Endothelial cell of umbilical vein (primary cell): ENCODE data around the gene SYN1. TPM values are rescaled to one million over a fixed set of nuclear protein-coding genes. Genes with fewer than 3 reads are reported as not detected.

Experiments used
- BruUV-seq: library from RNA; stranded (reverse); fragments of 400-500 nt; replicated peaks from 2 replicates; lab custom pipeline; 2021; lab: Mats Ljungman, UMichigan
- CTCF ChIA-PET: fragments of 300-600, 350-600 bp; sonication (Branson Sonifier 250); formaldehyde crosslinking; loops from one replicate; lab custom pipeline; 2021; ENCODE audit warnings: antibody characterized with exemption, inconsistent platforms; lab: Charles Lee
- POLR2A ChIA-PET: fragments of 300-600, 350-600 bp; sonication (Branson Sonifier 250); formaldehyde crosslinking; loops from one replicate; lab custom pipeline; 2021; ENCODE audit warnings: antibody characterized with exemption, inconsistent platforms; lab: Charles Lee
- DNase-seq: peaks from one replicate; pipeline ENCODE4 v3.0.0-alpha.2; 2011; ENCODE audit warnings: low read depth, low spot score
- FAIRE-seq: peaks from 2 replicates; lab custom pipeline; 2011; peaks lifted over from hg19 to GRCh38; lab: Jason Lieb, UNC
- H2AFZ ChIP-seq: 2 replicates; pipeline ENCODE4 v1.6.0; 2012; ENCODE audit warnings: low read depth, low read length, control low read depth, inconsistent platforms
- H3K27ac ChIP-seq: 2 replicates; pipeline ENCODE4 v1.5.1; 2011; ENCODE audit warnings: low read depth, mild to moderate bottlenecking, control low read depth, low read length, moderate library complexity; ENCODE audit not compliant: insufficient read depth
- H3K27me3 ChIP-seq, 2 experiments: 2 replicates each; pipeline versions ENCODE4 v1.6.0 to v1.6.1; 2011; ENCODE audit warnings: low read length in 2 of 2, mixed read lengths in 1 of 2; ENCODE audit not compliant: control insufficient read depth in 2 of 2, insufficient read depth in 2 of 2
- H3K36me3 ChIP-seq, 2 experiments: 2 replicates in 1 of 2; 3 replicates in 1 of 2; pipeline ENCODE4 v1.5.1; 2011; ENCODE audit warnings: low read length in 2 of 2, mild to moderate bottlenecking in 1 of 2, moderate library complexity in 1 of 2; ENCODE audit not compliant: control insufficient read depth in 2 of 2, insufficient read depth in 2 of 2; ENCODE audit errors: extremely low read depth in 1 of 2
- H3K4me1 ChIP-seq: 3 replicates; pipeline ENCODE4 v1.5.1; 2011; ENCODE audit warnings: mild to moderate bottlenecking, low read length; ENCODE audit not compliant: control insufficient read depth, insufficient read depth; ENCODE audit errors: extremely low read depth
- H3K4me2 ChIP-seq: 2 replicates; pipeline ENCODE4 v1.6.1; 2011; ENCODE audit warnings: low read length, control low read depth, mixed read lengths; ENCODE audit not compliant: insufficient read depth
- H3K4me3 ChIP-seq, 3 experiments: fragments of 200-600 bp in 1 of 3; sonication (generic), shearing (Covaris generic) in 1 of 3; replicated peaks in 1 of 3; 2 replicates each; pipeline ENCODE4 v1.5.1; 2011 to 2016; ENCODE audit warnings: control low read depth in 3 of 3, low read length in 3 of 3, mild to moderate bottlenecking in 2 of 3, inconsistent platforms in 1 of 3, low read depth in 1 of 3, moderate library complexity in 1 of 3; ENCODE audit not compliant: insufficient read depth in 1 of 3
- H3K79me2 ChIP-seq: 2 replicates; pipeline ENCODE4 v1.6.0; 2012; ENCODE audit warnings: low read length, inconsistent platforms; ENCODE audit not compliant: control insufficient read depth, insufficient read depth
- H3K9ac ChIP-seq: replicated peaks from 2 replicates; pipeline ENCODE3; 2011; ENCODE audit warnings: low read length, control low read depth; ENCODE audit not compliant: insufficient read depth; ENCODE audit errors: extremely low read depth
- H3K9me1 ChIP-seq: replicated peaks from 3 replicates; pipeline ENCODE4 v1.6.0; 2011; ENCODE audit warnings: mild to moderate bottlenecking, low read length; ENCODE audit not compliant: control insufficient read depth, insufficient read depth; ENCODE audit errors: extremely low read depth
- H3K9me3 ChIP-seq: replicated peaks from 2 replicates; pipeline ENCODE4 v1.5.1; 2012; ENCODE audit warnings: low read length, inconsistent platforms; ENCODE audit not compliant: control insufficient read depth, insufficient read depth
- H4K20me1 ChIP-seq: replicated peaks from 2 replicates; pipeline ENCODE3; 2011; ENCODE audit warnings: mild to moderate bottlenecking, low read length; ENCODE audit not compliant: control insufficient read depth, insufficient read depth; ENCODE audit errors: extremely low read depth
- CTCF ChIP-seq, 2 donors: IDR thresholded peaks; 1 replicate in 1 of 2; 2 replicates in 1 of 2; pipeline ENCODE4 v1.5.1; 2011; ENCODE audit warnings: low read length in 2 of 2, mild to moderate bottlenecking in 2 of 2, moderate library complexity in 2 of 2, control low read depth in 1 of 2, inconsistent platforms in 1 of 2, low read depth in 1 of 2; ENCODE audit not compliant: insufficient read depth in 1 of 2; ENCODE audit errors: extremely low read depth in 1 of 2
- EZH2 ChIP-seq: IDR thresholded peaks from 2 replicates; pipeline ENCODE4 v1.6.1; 2012; ENCODE audit warnings: borderline replicate concordance, low read depth, mild to moderate bottlenecking, moderate library complexity, low read length, inconsistent platforms; ENCODE audit not compliant: severe bottlenecking
- FOS ChIP-seq: IDR thresholded peaks from 2 replicates; pipeline ENCODE4 v1.6.1; 2011; ENCODE audit warnings: mild to moderate bottlenecking, low read length, moderate library complexity, borderline replicate concordance; ENCODE audit not compliant: insufficient read depth
- GATA2 ChIP-seq: IDR thresholded peaks from 2 replicates; pipeline ENCODE4 v1.7.0; 2011; ENCODE audit warnings: low read depth, mild to moderate bottlenecking, moderate library complexity, mixed read lengths, low read length; ENCODE audit not compliant: insufficient read length, insufficient read depth
- JUN ChIP-seq: IDR thresholded peaks from 2 replicates; pipeline ENCODE4 v1.6.1; 2011; ENCODE audit warnings: borderline replicate concordance, low read depth; ENCODE audit not compliant: insufficient read length, insufficient read depth
- MAX ChIP-seq: IDR thresholded peaks from 2 replicates; pipeline ENCODE4 v1.6.1; 2011; ENCODE audit not compliant: insufficient read depth, insufficient read length
- MYC ChIP-seq: IDR thresholded peaks from one replicate; pipeline ENCODE4 v1.6.1; 2011; ENCODE audit warnings: mild to moderate bottlenecking, low read depth, low read length
- POLR2A ChIP-seq: IDR thresholded peaks from 2 replicates; pipeline ENCODE4 v1.6.1; 2012; ENCODE audit warnings: low read depth, mild to moderate bottlenecking, control low read depth, low read length
- POLR2AphosphoS5 ChIP-seq: IDR thresholded peaks from 2 replicates; pipeline ENCODE4 v1.6.1; 2012; ENCODE audit warnings: low read depth, mild to moderate bottlenecking, control low read depth, low read length, moderate library complexity; ENCODE audit not compliant: insufficient read depth
- dilution Hi-C: fragments of 300-500 bp; cut with MboI; formaldehyde crosslinking; loops from one replicate; pipeline ENCODE4 v1.15.0; 2019; ENCODE audit warnings: low sequenced_read_pairs; ENCODE audit not compliant: extremely low pct_ligation_motif_present
- intact Hi-C: fragments of 100-400 bp; cut with micrococcal nuclease; formaldehyde crosslinking; loops from one replicate; pipeline ENCODE4 v1.10.0; 2022
- polyA plus RNA-seq, 4 experiments: library from polyadenylated mRNA; depleted of rRNA in 3 of 4; stranded (reverse) in 3 of 4; unstranded in 1 of 4; fragments of >200 nt; gene quantifications; 2 replicates each; pipeline versions ENCODE4 v1.2.1 to v1.2.3, GENCODE V29; 2011 to 2012; ENCODE audit warnings: missing spikeins in 1 of 4
- total RNA-seq: library from RNA; stranded (reverse); gene quantifications from 2 replicates; pipeline ENCODE4 v1.2.3, GENCODE V29; 2021

SYN1 gene
- total and polyA plus RNA-seq, 2 donors (not counting 3 experiments of a cell fraction or from before 2014, with no cell fraction given), result not detected

GRCh38 chrX:47620303-47620685 lies 637 bp upstream of the SYN1 start:
- Histone ChIP-seq H3K4me3 (no peak overlapping the region), H2AFZ (no peak overlapping the region), H3K79me2 (no peaks in the 10 kb centered on the region), H3K27ac (no peak overlapping the region), H3K9ac (no peak overlapping the region), H3K9me3 (no peaks in the 10 kb centered on the region), H3K9me1 (no peaks in the 10 kb centered on the region), H3K36me3 (no peaks in the 10 kb centered on the region), H3K4me1 (peaks cover 3% of the 10 kb centered on the region), H4K20me1 (no peaks in the 10 kb centered on the region), H3K4me2 (no peak overlapping the region), H3K27me3 (peaks cover 5 to 8% of the 10 kb centered on the region in 2 experiments)
- FAIRE-seq (no peak), DNase-seq (no peak)
- intact Hi-C loops (loop anchor here (5.0 kb wide), 1 partner anchor 58 kb away; the partner anchor contains the start of gene ARAF), dilution Hi-C loops (no loop called here)
- TF ChIP-seq POLR2AphosphoS5, result no peak
- TF ChIP-seq POLR2A, result no peak
- no peak for TF ChIP-seq EZH2
- no peak for TF ChIP-seq JUN
- TF ChIP-seq CTCF (IDR thresholded peaks at IDR 0.05; ENCODE audit: extremely low read depth in 1 of 2, insufficient read depth in 1 of 2, low read depth in 1 of 2, low read length in 2 of 2), result no peak
- TF ChIP-seq GATA2, result no peak
- no peak for TF ChIP-seq FOS
- TF ChIP-seq MAX, result no peak
- TF ChIP-seq MYC, result no peak
- BruUV-seq, result no TSS peak
- ChIA-PET POLR2A (no interaction called here), CTCF (no interaction called here)
